Naive thymus-derived CD4-positive, alpha-beta T cell (primary cell): Measurements from ENCODE around the gene NR6A1. TPM values are rescaled to one million over a fixed set of nuclear protein-coding genes. Genes with fewer than 3 reads are reported as not detected.

Experiments
- ATAC-seq: fragments of 150-1000 bp; cut with Tn5 transposase; 2 replicates; pipeline ENCODE4 v1.10.0; 2021; ENCODE audit warnings: mild to moderate bottlenecking, moderate library complexity
- CTCF ChIA-PET: fragments of 350-600 bp; sonication (Branson Sonifier 250); formaldehyde crosslinking; loops from one replicate; lab custom pipeline; 2021; ENCODE audit warnings: antibody characterized with exemption; lab: Charles Lee
- POLR2A ChIA-PET: fragments of 350-600 bp; sonication (Branson Sonifier 250); formaldehyde crosslinking; loops from one replicate; lab custom pipeline; 2021; ENCODE audit warnings: antibody characterized with exemption, inconsistent platforms; lab: Charles Lee
- DNase-seq, 9 donors: peaks; one replicate each; pipeline versions ENCODE4 v3.0.0 to v3.0.0-alpha.2; 2020 to 2022; ENCODE audit warnings: mixed read lengths in 1 of 9
- H3K27ac ChIP-seq: one replicate; pipeline ENCODE4 v1.7.0; 2013; ENCODE audit warnings: mild to moderate bottlenecking, low read depth, low read length, moderate library complexity
- H3K27me3 ChIP-seq, 2 donors: one replicate each; pipeline ENCODE4 v1.7.0; 2013; ENCODE audit warnings: low read length in 2 of 2, mild to moderate bottlenecking in 2 of 2, moderate library complexity in 2 of 2; ENCODE audit not compliant: control insufficient read depth in 2 of 2, insufficient read depth in 2 of 2
- H3K36me3 ChIP-seq, 3 experiments: 1 replicate in 2 of 3; 2 replicates in 1 of 3; pipeline ENCODE4 v1.7.0; 2013; ENCODE audit warnings: low read length in 3 of 3, mild to moderate bottlenecking in 3 of 3, moderate library complexity in 1 of 3; ENCODE audit not compliant: insufficient read depth in 3 of 3, control insufficient read depth in 2 of 3
- H3K4me1 ChIP-seq, 2 donors: one replicate each; pipeline ENCODE4 v1.7.0; 2013; ENCODE audit warnings: low read length in 2 of 2, mild to moderate bottlenecking in 2 of 2, moderate library complexity in 1 of 2; ENCODE audit not compliant: control insufficient read depth in 2 of 2, insufficient read depth in 2 of 2
- H3K4me3 ChIP-seq: 2 replicates; pipeline ENCODE4 v1.7.0; 2013; ENCODE audit warnings: mild to moderate bottlenecking, low read length
- H3K9me3 ChIP-seq, 3 experiments: 1 replicate in 2 of 3; 2 replicates in 1 of 3; pipeline ENCODE4 v1.7.0; 2013; ENCODE audit warnings: low read length in 3 of 3; ENCODE audit not compliant: control insufficient read depth in 2 of 3
- H3K27ac Mint-ChIP-seq, 9 donors: one replicate each; pipeline ENCODE4 v1.8.0; 2020 to 2022; ENCODE audit warnings: mixed read lengths in 9 of 9, mild to moderate bottlenecking in 8 of 9, moderate library complexity in 5 of 9, inconsistent platforms in 2 of 9
- H3K27me3 Mint-ChIP-seq, 5 donors: one replicate each; pipeline ENCODE4 v1.8.0; 2021 to 2022; ENCODE audit warnings: mixed read lengths in 5 of 5, mild to moderate bottlenecking in 1 of 5
- H3K36me3 Mint-ChIP-seq, 5 donors: one replicate each; pipeline ENCODE4 v1.8.0; 2020 to 2022; ENCODE audit warnings: mixed read lengths in 5 of 5, mild to moderate bottlenecking in 3 of 5, inconsistent platforms in 1 of 5
- H3K4me1 Mint-ChIP-seq, 7 donors: one replicate each; pipeline ENCODE4 v1.8.0; 2020 to 2022; ENCODE audit warnings: mixed read lengths in 7 of 7, mild to moderate bottlenecking in 3 of 7, inconsistent platforms in 1 of 7
- H3K4me3 Mint-ChIP-seq, 10 donors: one replicate each; pipeline ENCODE4 v1.8.0; 2020 to 2022; ENCODE audit warnings: mild to moderate bottlenecking in 10 of 10, mixed read lengths in 10 of 10, moderate library complexity in 6 of 10, inconsistent platforms in 2 of 10
- H3K9me3 Mint-ChIP-seq, 11 donors: one replicate each; pipeline ENCODE4 v1.8.0; 2020 to 2022; ENCODE audit warnings: mixed read lengths in 11 of 11, mild to moderate bottlenecking in 4 of 11, inconsistent platforms in 1 of 11, moderate library complexity in 1 of 11
- intact Hi-C, 2 donors: fragments of 100-400 bp; cut with micrococcal nuclease; formaldehyde crosslinking; loops; one replicate each; pipeline ENCODE4 v1.15.1; 2023
- polyA plus RNA-seq, 2 donors: library from polyadenylated mRNA; unstranded; fragments of 300-500 nt; fragmentation: Illumina TruSeq; gene quantifications; one replicate each; pipeline ENCODE4 v1.2.3, GENCODE V29; 2021
- total RNA-seq, 6 experiments: library from RNA in 5 of 6; stranded (reverse) in 5 of 6; gene quantifications; 1 replicate in 5 of 6; 2 replicates in 1 of 6; pipeline ENCODE4 v1.2.3 and lab custom pipeline; 2021 to 2026

NR6A1 gene
- total and polyA plus RNA-seq, 7 experiments from 2014 or later = 0.21 to 0.78 (median 0.51) TPM; not detected in 4

DNA sequence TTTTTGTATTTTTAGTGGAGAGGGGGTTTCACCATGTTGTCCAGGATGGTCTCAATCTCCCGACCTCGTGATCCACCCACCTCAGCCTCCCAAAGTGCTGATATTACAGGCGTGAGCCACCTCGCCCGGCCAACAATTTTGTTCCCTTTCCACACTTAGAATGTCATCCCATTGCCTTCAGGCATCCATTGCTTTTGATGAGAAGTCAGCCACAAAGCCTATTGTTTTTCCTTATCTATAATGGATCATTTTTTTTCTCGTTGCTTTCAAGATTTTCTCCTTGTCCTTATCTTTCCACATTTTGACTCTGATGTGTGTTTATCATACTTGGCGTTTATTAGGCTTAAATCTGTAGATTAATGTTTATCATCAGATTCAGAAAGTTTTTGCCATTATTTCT lies 64.4 kb downstream of the NR6A1 start:
- no peaks in the 10 kb centered on the region for H3K36me3 Mint-ChIP-seq
- DNase-seq (no peak), ATAC-seq (no peak)
- H3K4me1 Mint-ChIP-seq = no peaks in the 10 kb centered on the region
- no peaks in the 10 kb centered on the region for H3K9me3 ChIP-seq
- H3K9me3 Mint-ChIP-seq = no peaks in the 10 kb centered on the region
- H3K27me3 Mint-ChIP-seq = peaks cover 6 to 37% (median 15%) of the 10 kb centered on the region in 5 donors
- intact Hi-C loops = no loop called here
- CTCF ChIA-PET = no interaction called here
- H3K27ac ChIP-seq = no peak overlapping the region
- no peak overlapping the region for H3K4me3 Mint-ChIP-seq
- H3K27ac Mint-ChIP-seq = no peak overlapping the region
- H3K27me3 ChIP-seq = no peaks in the 10 kb centered on the region
- H3K36me3 ChIP-seq = no peaks in the 10 kb centered on the region
- no peak overlapping the region for H3K4me3 ChIP-seq
- H3K4me1 ChIP-seq = no peaks in the 10 kb centered on the region
- POLR2A ChIA-PET = no interaction called here

DNA sequence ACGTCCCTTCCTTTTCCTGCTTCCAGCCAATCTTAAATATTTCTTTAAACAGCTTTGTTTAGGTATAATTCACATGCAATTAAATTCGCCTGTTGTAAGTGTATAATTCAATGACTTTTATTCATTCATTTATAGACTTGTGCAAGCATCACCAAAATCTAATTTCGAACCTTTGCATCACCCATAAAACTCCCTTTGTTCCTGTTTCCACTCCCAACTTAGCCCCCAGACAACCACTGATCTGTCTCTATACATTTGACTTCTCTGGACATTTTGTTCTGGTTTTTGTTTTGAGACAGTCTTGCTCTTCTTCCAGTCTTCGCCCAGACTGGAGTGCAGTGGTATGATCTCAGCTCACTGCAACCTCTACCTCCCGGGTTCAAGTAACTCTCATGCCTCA lies 71.5 kb downstream of the NR6A1 start:
- Histone ChIP-seq H3K27me3 (no peaks in the 10 kb centered on the region), H3K4me3 (no peak overlapping the region), H3K36me3 (no peaks in the 10 kb centered on the region), H3K9me3 (no peaks in the 10 kb centered on the region), H3K27ac (no peak overlapping the region), H3K4me1 (no peaks in the 10 kb centered on the region)
- Mint-ChIP-seq H3K4me1 (peaks cover 0 to 13% (median 2%) of the 10 kb centered on the region in 7 donors), H3K4me3 (no peak overlapping the region), H3K27me3 (peaks cover 0 to under 1% (median 0%) of the 10 kb centered on the region in 5 donors), H3K9me3 (no peaks in the 10 kb centered on the region), H3K36me3 (no peaks in the 10 kb centered on the region), H3K27ac (no peak overlapping the region)
- no peak for ATAC-seq
- POLR2A ChIA-PET = no interaction called here
- intact Hi-C loops = no loop called here
- DNase-seq = no peak
- CTCF ChIA-PET = interaction anchor here (0.6 to 1.3 kb wide), 3 partner anchors 11 to 82 kb away, joined by 3 read pairs; no protein-coding TSS in a partner anchor

DNA sequence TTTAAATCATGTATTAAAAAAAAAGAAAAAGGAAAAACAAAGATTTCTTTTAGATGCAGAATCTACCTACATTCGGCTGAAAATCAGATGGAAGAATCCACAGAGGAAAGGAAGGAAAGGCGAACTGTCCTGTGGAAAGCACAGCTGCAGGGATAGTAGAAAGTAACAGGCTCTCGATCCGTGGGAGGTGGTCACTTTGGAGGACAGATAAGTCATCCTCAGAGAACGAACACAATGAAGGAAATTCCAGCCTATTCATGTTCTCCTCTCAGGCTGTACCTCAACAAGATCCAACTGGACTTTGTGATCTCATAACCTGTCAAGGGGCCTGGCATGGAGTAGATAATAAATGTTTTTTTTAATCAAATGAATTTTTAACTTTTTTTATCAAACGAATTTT lies 72.8 kb downstream of the NR6A1 start:
- CTCF ChIA-PET = no interaction called here

DNA sequence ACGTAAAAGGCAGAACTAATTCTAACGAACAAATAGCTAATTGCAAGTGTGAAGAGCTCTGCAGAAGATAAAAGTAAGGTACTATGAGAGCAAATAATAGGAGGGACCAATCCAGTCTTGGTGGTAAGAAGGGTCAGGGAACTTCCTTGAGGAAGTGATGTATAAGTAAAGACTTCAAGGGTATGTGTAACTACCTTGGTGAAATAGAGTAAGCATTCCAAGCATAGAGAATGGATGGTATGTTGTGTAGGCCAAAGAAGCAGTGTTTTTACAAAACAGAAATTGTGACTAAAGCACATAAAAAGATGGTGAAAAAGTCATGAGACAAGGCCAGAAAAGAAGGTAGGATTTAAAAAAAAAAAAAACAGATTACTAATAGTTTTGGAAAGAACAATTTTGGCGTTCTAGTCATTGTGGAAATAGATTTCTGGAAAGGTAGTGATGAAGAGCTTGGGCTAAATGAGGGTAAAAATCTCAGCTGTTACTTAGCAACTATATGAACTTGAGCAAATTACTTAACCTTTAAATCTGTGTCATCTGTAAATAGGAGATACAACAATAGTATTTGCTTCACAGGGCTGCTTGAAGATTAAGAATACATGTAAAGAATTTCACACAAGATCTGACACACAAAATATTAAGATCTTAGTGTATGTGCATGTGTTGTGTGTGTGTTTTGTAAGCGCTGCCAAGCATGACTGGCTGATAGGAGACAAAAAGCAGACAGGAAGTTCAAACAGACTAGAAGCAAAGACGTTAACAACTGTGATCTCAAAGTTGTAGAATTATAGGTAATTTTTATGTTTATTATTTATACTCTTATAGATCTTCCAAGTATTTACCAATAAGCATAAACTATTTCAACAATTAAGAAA lies 73.5 kb downstream of the NR6A1 start:
- no peaks in the 10 kb centered on the region for H3K36me3 ChIP-seq
- no peak overlapping the region for H3K27ac Mint-ChIP-seq
- H3K4me1 Mint-ChIP-seq = peaks cover 0 to 13% (median 4%) of the 10 kb centered on the region in 7 donors
- POLR2A ChIA-PET = no interaction called here
- peaks cover 0 to 2% (median 0%) of the 10 kb centered on the region in 5 donors for H3K27me3 Mint-ChIP-seq
- no peaks in the 10 kb centered on the region for H3K4me1 ChIP-seq
- no peaks in the 10 kb centered on the region for H3K9me3 Mint-ChIP-seq
- H3K9me3 ChIP-seq = no peaks in the 10 kb centered on the region
- no peak for DNase-seq
- no peak for ATAC-seq
- no peak overlapping the region for H3K4me3 Mint-ChIP-seq
- intact Hi-C loops = no loop called here
- no peaks in the 10 kb centered on the region for H3K27me3 ChIP-seq
- CTCF ChIA-PET = interaction anchor here (1.0 kb wide), 1 partner anchor 160 kb away, joined by 3 read pairs; no protein-coding TSS in a partner anchor
- H3K4me3 ChIP-seq = no peak overlapping the region
- no peaks in the 10 kb centered on the region for H3K36me3 Mint-ChIP-seq
- no peak overlapping the region for H3K27ac ChIP-seq

More for the DNA sequence above, 72.8 kb downstream of the NR6A1 start:
- H3K27me3 Mint-ChIP-seq = peaks cover 0 to 2% (median 0%) of the 10 kb centered on the region in 5 donors
- Histone ChIP-seq H3K36me3 (no peaks in the 10 kb centered on the region), H3K9me3 (no peaks in the 10 kb centered on the region), H3K4me1 (no peaks in the 10 kb centered on the region), H3K27me3 (no peaks in the 10 kb centered on the region), H3K4me3 (no peak overlapping the region), H3K27ac (no peak overlapping the region)
- no peak overlapping the region for H3K27ac Mint-ChIP-seq
- ATAC-seq (no peak), DNase-seq (no peak)
- no peaks in the 10 kb centered on the region for H3K36me3 Mint-ChIP-seq
- intact Hi-C loops = no loop called here
- POLR2A ChIA-PET = no interaction called here
- H3K9me3 Mint-ChIP-seq = no peaks in the 10 kb centered on the region
- peaks cover 0 to 13% (median 4%) of the 10 kb centered on the region in 7 donors for H3K4me1 Mint-ChIP-seq
- no peak overlapping the region for H3K4me3 Mint-ChIP-seq

DNA sequence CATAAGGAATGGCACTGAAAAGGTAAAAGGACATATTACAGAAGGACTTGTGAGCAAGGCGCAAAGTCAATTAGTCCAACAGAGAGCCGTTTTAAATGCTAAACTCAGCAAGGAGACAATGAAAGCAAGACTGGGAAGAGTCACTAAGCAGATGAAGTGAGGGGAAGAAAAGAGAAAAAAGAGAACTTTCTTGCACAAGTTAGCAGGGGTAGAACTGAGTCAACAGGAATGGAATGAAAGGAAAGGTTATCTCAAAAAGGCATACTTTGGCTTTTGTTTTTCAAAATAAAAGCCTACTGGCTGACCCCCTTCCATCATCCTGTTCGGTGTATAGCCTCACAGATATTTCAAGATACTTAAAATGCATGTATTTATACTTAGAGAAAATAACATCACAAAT lies 75.0 kb downstream of the NR6A1 start:
- peaks cover 0 to 13% (median 4%) of the 10 kb centered on the region in 7 donors for H3K4me1 Mint-ChIP-seq
- H3K4me3 Mint-ChIP-seq = no peak overlapping the region
- Histone ChIP-seq H3K4me3 (no peak overlapping the region), H3K27ac (no peak overlapping the region), H3K4me1 (no peaks in the 10 kb centered on the region), H3K27me3 (no peaks in the 10 kb centered on the region), H3K36me3 (no peaks in the 10 kb centered on the region), H3K9me3 (no peaks in the 10 kb centered on the region)
- H3K27ac Mint-ChIP-seq = no peak overlapping the region
- intact Hi-C loops = no loop called here
- no peaks in the 10 kb centered on the region for H3K9me3 Mint-ChIP-seq
- ChIA-PET POLR2A (no interaction called here), CTCF (no interaction called here)
- ATAC-seq (no peak), DNase-seq (no peak)
- H3K27me3 Mint-ChIP-seq = peaks cover 0 to 7% (median 0%) of the 10 kb centered on the region in 5 donors
- no peaks in the 10 kb centered on the region for H3K36me3 Mint-ChIP-seq

DNA sequence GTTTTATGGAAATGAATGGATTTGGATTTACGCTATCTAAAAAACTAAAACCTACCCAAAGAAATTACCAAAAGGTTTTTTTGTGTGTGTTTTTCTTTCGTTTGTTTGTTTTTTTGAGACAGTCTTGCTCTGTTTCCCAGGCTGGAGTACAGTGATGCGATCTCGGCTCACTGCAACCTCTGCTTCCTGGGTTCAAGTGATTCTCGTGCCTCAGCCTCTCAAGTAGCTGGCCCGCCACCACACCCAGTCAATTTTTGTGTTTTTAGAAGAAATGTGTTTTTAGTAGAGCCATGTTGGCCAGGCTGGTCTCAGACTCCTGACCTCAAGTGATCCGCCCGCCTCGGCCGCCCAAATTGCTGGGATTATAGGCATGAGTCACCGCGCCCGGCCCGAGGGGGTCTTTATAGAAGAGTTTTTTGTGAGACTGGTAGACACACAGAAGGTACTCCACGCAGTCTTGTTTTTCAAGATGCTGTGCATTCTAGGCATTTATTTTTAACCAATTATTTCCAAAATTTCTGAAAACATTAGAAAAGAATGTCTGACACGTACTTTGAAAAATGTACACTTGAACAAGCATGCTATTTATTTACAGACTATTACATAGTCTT lies 75.7 kb downstream of the NR6A1 start:
- intact Hi-C loops = no loop called here
- no peak overlapping the region for H3K27ac Mint-ChIP-seq
- Histone ChIP-seq H3K36me3 (no peaks in the 10 kb centered on the region), H3K27ac (no peak overlapping the region), H3K4me3 (no peak overlapping the region), H3K9me3 (no peaks in the 10 kb centered on the region), H3K4me1 (no peaks in the 10 kb centered on the region), H3K27me3 (no peaks in the 10 kb centered on the region)
- POLR2A ChIA-PET = no interaction called here
- CTCF ChIA-PET = no interaction called here
- H3K4me3 Mint-ChIP-seq = no peak overlapping the region
- H3K36me3 Mint-ChIP-seq = no peaks in the 10 kb centered on the region
- peaks cover 0 to 13% (median 4%) of the 10 kb centered on the region in 7 donors for H3K4me1 Mint-ChIP-seq
- DNase-seq = no peak
- no peak for ATAC-seq
- H3K9me3 Mint-ChIP-seq = no peaks in the 10 kb centered on the region
- peaks cover 0 to 9% (median 0%) of the 10 kb centered on the region in 5 donors for H3K27me3 Mint-ChIP-seq
